GM12878 (cell line): ENCODE data around the gene ATP5F1D. TPM values are rescaled to one million over a fixed set of nuclear protein-coding genes. Genes with fewer than 3 reads are reported as not detected.

ENCODE experiments used
- ATAC-seq: fragments of 200-7000 bp; cut with Tn5 transposase; 3 replicates; pipeline ENCODE4 v1.9.1; 2020; ENCODE audit warnings: mild to moderate bottlenecking, moderate library complexity
- BruUV-seq: library from RNA; stranded (reverse); fragments of 400-500 nt; replicated peaks from 2 replicates; lab custom pipeline; 2021; lab: Mats Ljungman, UMichigan
- CTCF ChIA-PET: fragments of 300-600 bp; sonication (Branson Sonifier 250); formaldehyde crosslinking; extraction: SDS; loops from one replicate; lab custom pipeline; 2021; ENCODE audit warnings: inconsistent platforms; lab: Yijun Ruan, JAX
- POLR2A ChIA-PET: fragments of 350-600 bp; formaldehyde crosslinking; extraction: SDS; loops from one replicate; lab custom pipeline; 2021; ENCODE audit warnings: inconsistent platforms; lab: Charles Lee
- RAD21 ChIA-PET: fragments of 300-600 bp; sonication (Branson Sonifier 250); formaldehyde crosslinking; loops from one replicate; lab custom pipeline; 2023; ENCODE audit warnings: antibody characterized with exemption; ENCODE audit not compliant: unreplicated experiment; lab: Charles Lee
- SMC1A ChIA-PET: fragments of 300-600 bp; sonication (Branson Sonifier 250); formaldehyde crosslinking; loops from one replicate; lab custom pipeline; 2023; ENCODE audit not compliant: unreplicated experiment, uncharacterized antibody; lab: Charles Lee
- DNase-seq: peaks from one replicate; pipeline ENCODE4 v3.0.0-alpha.2; 2011; ENCODE audit warnings: low read depth, low spot score
- FAIRE-seq: peaks from 3 replicates; lab custom pipeline; 2011; peaks lifted over from hg19 to GRCh38; lab: Jason Lieb, UNC
- H2AFZ ChIP-seq: 2 replicates; pipeline ENCODE4 v1.6.0; 2011; ENCODE audit warnings: low read depth, low read length, control low read depth; ENCODE audit not compliant: control insufficient read depth
- H3K27ac ChIP-seq: 2 replicates; pipeline ENCODE4 v1.5.1; 2011; ENCODE audit warnings: control low read depth; ENCODE audit not compliant: control insufficient read depth, insufficient read depth
- H3K27me3 ChIP-seq, 2 experiments: replicated peaks in 1 of 2; 2 replicates each; pipeline versions ENCODE4 v1.6.0 to v1.6.1; 2011; ENCODE audit warnings: low read length in 1 of 2; ENCODE audit not compliant: control insufficient read depth in 2 of 2, insufficient read depth in 2 of 2
- H3K36me3 ChIP-seq, 2 experiments: 2 replicates each; pipeline ENCODE4 v1.5.1; 2011; ENCODE audit warnings: low read length in 1 of 2; ENCODE audit not compliant: control insufficient read depth in 2 of 2, insufficient read depth in 2 of 2
- H3K4me1 ChIP-seq: 2 replicates; pipeline ENCODE4 v1.6.1; 2011; ENCODE audit warnings: mild to moderate bottlenecking, low read length, moderate library complexity, mixed read lengths; ENCODE audit not compliant: control insufficient read depth, insufficient read depth
- H3K4me2 ChIP-seq: 2 replicates; pipeline ENCODE4 v1.6.0; 2011; ENCODE audit warnings: control low read depth; ENCODE audit not compliant: control insufficient read depth, insufficient read depth
- H3K4me3 ChIP-seq: fragments of 200-600 bp; sonication (generic); 2 replicates; pipeline ENCODE4 v1.5.1; 2016
- H3K79me2 ChIP-seq: 2 replicates; pipeline ENCODE4 v1.6.0; 2011; ENCODE audit warnings: low read length; ENCODE audit not compliant: control insufficient read depth, insufficient read depth
- H3K9ac ChIP-seq: 2 replicates; pipeline ENCODE4 v1.8.0; 2011; ENCODE audit warnings: low read length, control low read depth, mixed read lengths; ENCODE audit not compliant: control insufficient read depth, insufficient read depth
- H3K9me3 ChIP-seq: replicated peaks from 3 replicates; pipeline ENCODE4 v1.5.1; 2011; ENCODE audit warnings: mild to moderate bottlenecking, low read length; ENCODE audit not compliant: control insufficient read depth, insufficient read depth
- H4K20me1 ChIP-seq: 2 replicates; pipeline ENCODE4 v1.6.0; 2011; ENCODE audit not compliant: control insufficient read depth, insufficient read depth
- BCL11A ChIP-seq: IDR thresholded peaks from 2 replicates; pipeline ENCODE4 v1.6.1; 2011; ENCODE audit warnings: low read depth, low read length
- BCL3 ChIP-seq: IDR thresholded peaks from 2 replicates; pipeline ENCODE4 v1.6.1; 2011; ENCODE audit warnings: borderline replicate concordance, low read depth, mild to moderate bottlenecking, moderate library complexity, low read length; ENCODE audit not compliant: insufficient read depth, poor library complexity, severe bottlenecking
- CTCF ChIP-seq, 3 experiments: IDR thresholded peaks in 2 of 3; conservative IDR thresholded peaks in 1 of 3; 2 replicates each; pipeline ENCODE4 v1.5.1; 2011; ENCODE audit warnings: low read depth in 3 of 3, low read length in 3 of 3, mild to moderate bottlenecking in 3 of 3, control low read depth in 2 of 3, moderate library complexity in 2 of 3, inconsistent platforms in 1 of 3, mixed read lengths in 1 of 3; ENCODE audit not compliant: control insufficient read depth in 2 of 3, insufficient read depth in 1 of 3; ENCODE audit errors: extremely low read depth in 1 of 3
- EED ChIP-seq: sonication (generic); IDR thresholded peaks from 2 replicates; pipeline ENCODE4 v1.6.1; 2016; ENCODE audit warnings: antibody characterized with exemption, low read depth
- GABPA ChIP-seq: IDR thresholded peaks from 2 replicates; pipeline ENCODE4 v1.6.1; 2014; ENCODE audit warnings: antibody characterized with exemption, low read depth, mild to moderate bottlenecking, inconsistent platforms
- HDAC6 ChIP-seq: fragments of 200-600 bp; sonication (generic); IDR thresholded peaks from one replicate; pipeline ENCODE4 v1.8.0; 2017; ENCODE audit warnings: antibody characterized with exemption; ENCODE audit not compliant: unreplicated experiment
- JUNB ChIP-seq: IDR thresholded peaks from 2 replicates; pipeline ENCODE4 v1.6.1; 2016; ENCODE audit warnings: antibody characterized with exemption, mild to moderate bottlenecking
- KAT2A ChIP-seq: conservative IDR thresholded peaks from 2 replicates; pipeline ENCODE4 v1.6.1; 2011; ENCODE audit warnings: low read depth, low read length; ENCODE audit not compliant: control insufficient read depth
- MEF2A ChIP-seq: IDR thresholded peaks from 2 replicates; pipeline ENCODE4 v1.6.1; 2011; ENCODE audit warnings: low read depth, mild to moderate bottlenecking, low read length, moderate library complexity; ENCODE audit not compliant: insufficient read depth
- MEF2B ChIP-seq: fragments of 450-650 bp; IDR thresholded peaks from 2 replicates; pipeline ENCODE4 v1.6.1; 2018; ENCODE audit warnings: mild to moderate bottlenecking, moderate library complexity; ENCODE audit not compliant: partially characterized antibody, poor library complexity, severe bottlenecking
- TCF3 ChIP-seq: IDR thresholded peaks from 2 replicates; pipeline ENCODE4 v1.6.1; 2012; ENCODE audit warnings: low read depth, mild to moderate bottlenecking, low read length, borderline replicate concordance; ENCODE audit not compliant: insufficient read depth
- WGBS: methylation state at CpG from one replicate; pipeline ENCODE4 v1.1.6; 2016; ENCODE audit warnings: low lambda C conversion rate; ENCODE audit not compliant: insufficient replicate concordance, insufficient coverage; ENCODE audit errors: missing lambda C conversion rate; 5-methylcytosine and 5-hydroxymethylcytosine counted together
- in situ Hi-C: fragments of 300-500 bp; cut with MboI; formaldehyde crosslinking; loops from 9 replicates; pipeline ENCODE4 v1.14.3; 2018; ENCODE audit warnings: mixed read lengths
- intact Hi-C: fragments of 100-400 bp; cut with micrococcal nuclease; formaldehyde crosslinking; loops from one replicate; pipeline ENCODE4 v1.14.2; 2022; ENCODE audit not compliant: unreplicated experiment
- polyA plus RNA-seq, 11 experiments: library from polyadenylated mRNA; depleted of rRNA in 4 of 11; unstranded in 6 of 11; stranded (reverse) in 5 of 11; fragments of >200 nt; fragmentation: Nextera tagmentation in 4 of 11; fragmentation: Illumina TruSeq in 1 of 11; extraction: Ambion mirVana in 4 of 11; extraction: Trizol in 1 of 11; gene quantifications; 1 replicate in 1 of 11; 2 replicates in 10 of 11; pipeline versions ENCODE4 v1.2.1 to v1.2.3, GENCODE V29; 2011 to 2016; ENCODE audit warnings: inconsistent platforms in 2 of 11, missing spikeins in 2 of 11, low read depth in 1 of 11
- total RNA-seq, 4 experiments: library from RNA; depleted of rRNA in 3 of 4; stranded (reverse); fragments of >200 nt in 3 of 4; fragmentation: Illumina TruSeq in 1 of 4; extraction: Trizol in 1 of 4; gene quantifications; 2 replicates each; pipeline versions ENCODE4 v1.2.1 to v1.2.3, GENCODE V29; 2013 to 2021

ATP5F1D gene
- total and polyA plus RNA-seq, 10 of the 15 experiments (the other 5 are each of a cell fraction or from before 2014, with no cell fraction given), result 7.2 to 357 (median 49.5) TPM

- in situ Hi-C loops (no loop called here), intact Hi-C loops (no loop called here)
- WGBS, result 51% methylated on average over 40 of the region's 41 CpGs
- TF ChIP-seq TCF3 (0 out of 2 replicates have a peak, but pooled peaks have one; percentile 25), BCL11A (no peak), BCL3 (peak; percentile 80)
- Histone ChIP-seq H3K79me2 (no peaks in the 10 kb centered on the region), H3K9me3 (no peaks in the 10 kb centered on the region), H3K4me1 (peaks cover 16% of the 10 kb centered on the region), H4K20me1 (no peaks in the 10 kb centered on the region), H3K4me3 (no peak overlapping the region), H3K9ac (no peak overlapping the region), H3K4me2 (no peak overlapping the region), H3K27ac (no peak overlapping the region), H3K27me3 (peaks cover 7 to 8% of the 10 kb centered on the region in 2 experiments; a peak in 3 of 4 replicates), H3K36me3 (no peaks in the 10 kb centered on the region), H2AFZ (no peak overlapping the region)
- BruUV-seq, result no TSS peak
- CTCF ChIA-PET, result no interaction called here
- SMC1A ChIA-PET, result no interaction called here
- RAD21 ChIA-PET, result no interaction called here
- ATAC-seq (no peak), DNase-seq (no peak), FAIRE-seq (no peak)
- POLR2A ChIA-PET, result no interaction called here
Measured at GRCh38 chr19:1288833-1289685, 47.5 kb downstream of the ATP5F1D start.

GRCh38 chr19:1289686-1290025 is 48.1 kb downstream of the ATP5F1D start:
- H4K20me1 ChIP-seq, result no peaks in the 10 kb centered on the region
- no peak for DNase-seq
- no TSS peak for BruUV-seq
- ChIA-PET POLR2A (interaction anchor here (0.5 kb wide), 1 partner anchor 21 kb away, joined by 3 read pairs; the partner anchor contains the start of gene CIRBP), SMC1A (no interaction called here), CTCF (no interaction called here), RAD21 (no interaction called here)
- H3K27me3 ChIP-seq, result peaks cover 7 to 8% of the 10 kb centered on the region in 2 experiments; a peak in 3 of 4 replicates
- H3K79me2 ChIP-seq, result no peaks in the 10 kb centered on the region
- ATAC-seq, result peak; percentile 11; the same call in 1 of the 3 replicates
- H3K9me3 ChIP-seq, result no peaks in the 10 kb centered on the region
- H2AFZ ChIP-seq, result no peak overlapping the region
- no peak for TF ChIP-seq HDAC6
- TF ChIP-seq KAT2A, result no peak
- no peak for TF ChIP-seq GABPA
- TF ChIP-seq CTCF (IDR thresholded peaks at IDR 0.05 in 2 of 3, conservative IDR thresholded peaks at IDR 0.05 in 1 of 3; ENCODE audit: control insufficient read depth in 2 of 3, extremely low read depth in 1 of 3, insufficient read depth in 1 of 3, low read depth in 3 of 3, low read length in 3 of 3), result 0 out of 6 replicates have a peak, but pooled peaks of 1 of the 3 experiments have one; percentile 4
- TF ChIP-seq JUNB, result no peak
- no peak for TF ChIP-seq MEF2B
- no peak for TF ChIP-seq EED
- TF ChIP-seq MEF2A, result no peak
- no peak overlapping the region for H3K9ac ChIP-seq
- no peak overlapping the region for H3K4me3 ChIP-seq
- WGBS, result 24% methylated on average over 19 of the region's 19 CpGs
- no peak for FAIRE-seq
- H3K36me3 ChIP-seq, result no peaks in the 10 kb centered on the region
- peaks cover 16% of the 10 kb centered on the region for H3K4me1 ChIP-seq
- in situ Hi-C loops, result no loop called here
- H3K4me2 ChIP-seq, result no peak overlapping the region
- intact Hi-C loops, result no loop called here
- no peak overlapping the region for H3K27ac ChIP-seq
